Fibroblast of skin of abdomen (primary cell): ENCODE measurements around the gene ACER1.
"Not testable (repeated sequence)": the region's sequence is repeated elsewhere in the genome, so short reads cannot be mapped to it uniquely, and the experiment has no call there.

Source experiments
- DNase-seq: peaks from one replicate; pipeline ENCODE4 v3.0.0-alpha.2; 2013

Gene ACER1

GRCh38 chr19:6286676-6287075, 46.7 kb downstream of the ACER1 start:
- DNase-seq: no peak

- not testable (repeated sequence) for DNase-seq
These were observed 51.0 kb downstream of the ACER1 start for GRCh38 chr19:6282393-6282792.

- DNase-seq: peak; percentile 98
These were observed 53.4 kb downstream of the ACER1 start, which contains the start of gene MLLT1 for GRCh38 chr19:6279931-6280591. TSS of gene MLLT1 (minus strand) at chr19:6279975. CDS start at chr19:6279784, 191 bp downstream.

- no peak for DNase-seq
These were observed 53.8 kb downstream of the ACER1 start for GRCh38 chr19:6279620-6279930.

- DNase-seq: no peak
These were observed 54.4 kb downstream of the ACER1 start for GRCh38 chr19:6278740-6279619.

- no peak for DNase-seq
These were observed 55.4 kb downstream of the ACER1 start for GRCh38 chr19:6278051-6278450.

GRCh38 chr19:6276447-6276846, 57.0 kb downstream of the ACER1 start:
- peak; percentile 85 for DNase-seq

GRCh38 chr19:6275170-6275744, 58.2 kb downstream of the ACER1 start:
- no peak for DNase-seq

GRCh38 chr19:6274756-6275155, 58.7 kb downstream of the ACER1 start:
- no peak for DNase-seq

- DNase-seq: peak; percentile 63
These were observed 59.5 kb downstream of the ACER1 start for GRCh38 chr19:6273701-6274601.

- DNase-seq: no peak
These were observed 60.4 kb downstream of the ACER1 start for GRCh38 chr19:6272913-6273600.

GRCh38 chr19:6272411-6272791, 61.0 kb downstream of the ACER1 start:
- no peak for DNase-seq

- DNase-seq: peak; percentile 78
These were observed 61.5 kb downstream of the ACER1 start for GRCh38 chr19:6271721-6272410.

GRCh38 chr19:6271251-6271650, 62.2 kb downstream of the ACER1 start:
- no peak for DNase-seq

- DNase-seq: no peak
These were observed 62.6 kb downstream of the ACER1 start for GRCh38 chr19:6270822-6271221.

- no peak for DNase-seq
These were observed 63.2 kb downstream of the ACER1 start for GRCh38 chr19:6270076-6270745.

- no peak for DNase-seq
These were observed 64.1 kb downstream of the ACER1 start for GRCh38 chr19:6269101-6269886.

- no peak for DNase-seq
These were observed 65.0 kb downstream of the ACER1 start for GRCh38 chr19:6268382-6268771.

GRCh38 chr19:6267552-6268381, 65.6 kb downstream of the ACER1 start:
- DNase-seq: no peak
